ENCODE measurements around the gene PPME1. TPM values are rescaled to one million over a fixed set of nuclear protein-coding genes. Genes with fewer than 3 reads are reported as not detected.

PPME1 gene
- total RNA-seq, 1 donor from 2014 or later: 45.0 TPM

DNA sequence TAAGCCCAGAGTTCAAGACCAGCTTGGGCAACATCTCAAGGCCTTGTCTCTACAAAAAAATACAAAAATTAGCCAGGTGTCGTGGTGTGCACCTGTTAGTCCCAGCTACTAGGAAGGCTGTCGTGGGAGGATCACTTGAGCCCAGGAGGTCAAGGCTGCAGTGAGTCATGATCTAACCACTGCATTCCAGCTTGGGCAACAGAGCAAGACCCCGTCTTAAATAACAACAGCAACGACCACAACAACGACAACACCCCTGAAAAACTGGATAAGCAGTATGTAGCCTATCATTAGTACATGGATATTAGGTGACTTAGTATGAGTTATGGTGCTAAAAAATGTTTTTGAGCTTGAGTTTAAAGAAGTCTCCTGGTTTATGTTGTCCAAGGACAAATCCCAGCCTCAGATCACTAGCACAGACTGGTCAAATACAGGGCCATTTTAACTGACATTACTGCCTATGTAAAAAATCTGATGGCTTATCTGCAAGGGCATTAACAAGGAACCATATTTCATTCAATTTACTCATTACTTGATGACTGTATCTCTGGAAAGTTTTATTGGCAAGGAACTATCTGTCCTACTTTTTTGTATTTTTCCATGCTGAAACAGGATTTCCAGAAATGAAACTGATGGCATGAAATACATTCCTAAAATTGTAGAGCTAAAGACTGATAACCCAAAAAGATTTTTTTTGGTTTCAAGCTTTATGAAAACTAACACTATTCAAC, 23.7 kb upstream of the PPME1 start:
- no peaks in the 10 kb centered on the region for H3K4me1 Mint-ChIP-seq (ENCODE audit: unreplicated experiment)
- DNase-seq (ENCODE audit: extremely low spot score, unreplicated experiment): no peak
- no peaks in the 10 kb centered on the region for H3K27me3 Mint-ChIP-seq
- H3K27ac Mint-ChIP-seq: peak overlapping the region; percentile 44
- no peaks in the 10 kb centered on the region for H3K9me3 Mint-ChIP-seq
- peaks cover 17% of the 10 kb centered on the region for H3K36me3 Mint-ChIP-seq
- TF ChIP-seq, protein P1, sequence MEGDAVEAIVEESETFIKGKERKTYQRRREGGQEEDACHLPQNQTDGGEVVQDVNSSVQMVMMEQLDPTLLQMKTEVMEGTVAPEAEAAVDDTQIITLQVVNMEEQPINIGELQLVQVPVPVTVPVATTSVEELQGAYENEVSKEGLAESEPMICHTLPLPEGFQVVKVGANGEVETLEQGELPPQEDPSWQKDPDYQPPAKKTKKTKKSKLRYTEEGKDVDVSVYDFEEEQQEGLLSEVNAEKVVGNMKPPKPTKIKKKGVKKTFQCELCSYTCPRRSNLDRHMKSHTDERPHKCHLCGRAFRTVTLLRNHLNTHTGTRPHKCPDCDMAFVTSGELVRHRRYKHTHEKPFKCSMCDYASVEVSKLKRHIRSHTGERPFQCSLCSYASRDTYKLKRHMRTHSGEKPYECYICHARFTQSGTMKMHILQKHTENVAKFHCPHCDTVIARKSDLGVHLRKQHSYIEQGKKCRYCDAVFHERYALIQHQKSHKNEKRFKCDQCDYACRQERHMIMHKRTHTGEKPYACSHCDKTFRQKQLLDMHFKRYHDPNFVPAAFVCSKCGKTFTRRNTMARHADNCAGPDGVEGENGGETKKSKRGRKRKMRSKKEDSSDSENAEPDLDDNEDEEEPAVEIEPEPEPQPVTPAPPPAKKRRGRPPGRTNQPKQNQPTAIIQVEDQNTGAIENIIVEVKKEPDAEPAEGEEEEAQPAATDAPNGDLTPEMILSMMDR (conservative IDR thresholded peaks at IDR 0.05): no peak
- H3K4me3 Mint-ChIP-seq: no peak overlapping the region

DNA sequence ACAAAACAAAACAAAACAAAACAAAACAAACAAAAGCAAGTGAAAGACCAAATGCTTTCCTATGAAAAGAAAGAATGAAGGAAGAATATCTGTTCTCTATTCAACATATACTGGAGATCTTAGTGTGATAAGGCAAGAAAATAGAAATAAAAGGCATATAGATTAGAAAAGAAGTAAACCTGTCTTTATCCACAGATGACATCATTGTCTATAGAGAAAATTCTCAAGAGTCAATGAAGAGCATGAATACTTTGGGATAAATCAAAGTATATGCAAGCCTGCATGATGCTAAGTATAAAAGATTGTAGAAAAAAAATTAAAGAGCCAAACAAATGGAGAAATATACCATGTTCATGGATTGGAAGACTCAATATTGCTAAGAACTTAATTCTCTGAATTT, 17.9 kb upstream of the PPME1 start:
- TF ChIP-seq, protein P1 (conservative IDR thresholded peaks at IDR 0.05): no peak
- H3K4me3 Mint-ChIP-seq: no peak overlapping the region
- H3K36me3 Mint-ChIP-seq: peaks cover 30% of the 10 kb centered on the region
- H3K9me3 Mint-ChIP-seq: no peaks in the 10 kb centered on the region
- H3K27me3 Mint-ChIP-seq: no peaks in the 10 kb centered on the region
- DNase-seq (ENCODE audit: extremely low spot score, unreplicated experiment): no peak
- H3K4me1 Mint-ChIP-seq (ENCODE audit: unreplicated experiment): no peaks in the 10 kb centered on the region
- H3K27ac Mint-ChIP-seq: no peak overlapping the region

DNA sequence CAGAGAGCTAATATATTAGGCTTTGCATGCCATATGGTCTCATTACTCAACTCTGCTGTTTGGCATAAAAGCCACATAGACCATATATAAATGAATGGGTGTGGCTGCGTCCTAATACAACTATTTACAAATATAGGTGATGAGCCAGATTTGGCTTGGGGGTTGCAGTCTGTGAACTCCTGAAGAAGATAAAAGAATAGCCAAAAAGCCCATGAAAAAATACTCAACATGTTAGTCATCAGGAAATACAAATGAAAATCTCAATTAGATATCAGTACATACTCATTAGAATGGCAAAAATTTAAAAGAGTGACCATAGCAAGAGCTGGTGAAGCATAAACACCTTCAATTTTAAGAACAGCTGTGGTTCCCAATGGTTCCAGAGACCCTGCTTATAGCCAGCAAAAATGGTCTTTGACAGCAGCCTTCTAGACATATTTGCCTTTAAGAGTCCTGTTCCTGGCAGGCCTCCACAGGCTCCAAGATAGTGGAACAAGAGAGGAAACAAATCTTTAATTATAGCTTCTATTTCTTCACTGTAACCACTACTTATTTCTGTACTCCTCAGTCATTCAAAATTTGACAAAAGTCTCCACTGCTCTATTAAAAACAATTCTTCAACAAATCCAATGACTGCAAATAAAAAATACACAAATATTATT, 16.3 kb upstream of the PPME1 start:
- H3K4me3 Mint-ChIP-seq: no peak overlapping the region
- TF ChIP-seq, protein P1 (conservative IDR thresholded peaks at IDR 0.05): no peak
- H3K27ac Mint-ChIP-seq: no peak overlapping the region
- no peaks in the 10 kb centered on the region for H3K27me3 Mint-ChIP-seq
- H3K36me3 Mint-ChIP-seq: peaks cover 33% of the 10 kb centered on the region
- no peak for DNase-seq (ENCODE audit: extremely low spot score, unreplicated experiment)
- H3K9me3 Mint-ChIP-seq: no peaks in the 10 kb centered on the region
- no peaks in the 10 kb centered on the region for H3K4me1 Mint-ChIP-seq (ENCODE audit: unreplicated experiment)

- TF ChIP-seq, protein P1 (conservative IDR thresholded peaks at IDR 0.05): no peak
- Mint-ChIP-seq H3K36me3 (peaks cover 40% of the 10 kb centered on the region), H3K9me3 (no peaks in the 10 kb centered on the region), H3K4me3 (no peak overlapping the region), H3K27me3 (no peaks in the 10 kb centered on the region), H3K27ac (no peak overlapping the region), H3K4me1 (ENCODE audit: unreplicated experiment) (no peaks in the 10 kb centered on the region)
- DNase-seq (ENCODE audit: extremely low spot score, unreplicated experiment): no peak
Measured at GRCh38 chr11:74157169-74157568, 13.9 kb upstream of the PPME1 start.

DNA sequence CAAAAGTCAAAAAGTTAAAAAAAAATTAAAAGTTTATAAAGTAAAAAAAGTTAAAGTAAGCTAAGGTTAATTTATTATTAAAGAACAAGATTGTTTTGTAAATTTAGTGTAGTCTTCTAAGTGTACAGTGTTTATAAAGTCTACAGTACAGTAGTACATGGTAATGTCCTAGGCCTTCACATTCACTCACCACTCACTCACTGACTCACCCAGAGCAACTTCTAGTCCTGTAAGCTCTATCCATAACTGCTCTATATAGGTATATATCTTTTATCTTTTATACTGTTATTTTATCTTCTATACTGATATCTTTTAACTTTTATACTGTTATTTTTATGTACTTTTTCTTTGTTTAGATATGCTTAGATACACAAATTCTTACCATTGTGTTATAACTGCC, 11.4 kb upstream of the PPME1 start:
- H3K9me3 Mint-ChIP-seq: no peaks in the 10 kb centered on the region
- H3K36me3 Mint-ChIP-seq: peaks cover 41% of the 10 kb centered on the region
- H3K4me3 Mint-ChIP-seq: no peak overlapping the region
- peaks cover 4% of the 10 kb centered on the region for H3K4me1 Mint-ChIP-seq (ENCODE audit: unreplicated experiment)
- no peak overlapping the region for H3K27ac Mint-ChIP-seq
- H3K27me3 Mint-ChIP-seq: no peaks in the 10 kb centered on the region
- DNase-seq (ENCODE audit: extremely low spot score, unreplicated experiment): no peak
- TF ChIP-seq, protein P1 (conservative IDR thresholded peaks at IDR 0.05): no peak
